K562 (cell line): ENCODE results near the gene CDC14B. TPM values are rescaled to one million over a fixed set of nuclear protein-coding genes. Genes with fewer than 3 reads are reported as not detected.

Source experiments
- CHD2 ChIP-seq: IDR thresholded peaks from 2 replicates; pipeline ENCODE4 v1.6.1; 2011; ENCODE audit warnings: low read depth, low read length
- HCFC1 ChIP-seq: IDR thresholded peaks from 2 replicates; pipeline ENCODE4 v1.6.1; 2012; ENCODE audit warnings: low read depth, low read length, improper control_type of control experiment
- HMG20B ChIP-seq: fragments of 250-450 bp; sonication (Bioruptor Pico); IDR thresholded peaks from 2 replicates; pipeline ENCODE4 v1.5.0; 2021; ENCODE audit warnings: mild to moderate bottlenecking
- HNRNPL ChIP-seq: fragments of 200-400 bp; formaldehyde crosslinking; IDR thresholded peaks from 2 replicates; pipeline ENCODE4 v1.6.1; 2017; ENCODE audit warnings: low read depth, mild to moderate bottlenecking, low read length
- KDM4B ChIP-seq, 2 experiments: fragments of 450-650 bp in 1 of 2; sonication (generic) in 1 of 2; IDR thresholded peaks; 2 replicates each; pipeline ENCODE4 v1.6.1; 2016 to 2017; ENCODE audit warnings: borderline replicate concordance in 2 of 2, antibody characterized with exemption in 1 of 2, low read depth in 1 of 2, mild to moderate bottlenecking in 1 of 2
- NCOA1 ChIP-seq: fragments of 450-650 bp; IDR thresholded peaks from 2 replicates; pipeline ENCODE4 v1.6.1; 2016; ENCODE audit warnings: low read depth
- NR4A1 ChIP-seq, 2 experiments: fragments of 250-450 bp in 1 of 2; fragments of 450-650 bp in 1 of 2; sonication (Bioruptor Pico) in 1 of 2; IDR thresholded peaks; 2 replicates each; pipeline versions ENCODE4 v1.4.0 to v1.6.1; 2016 to 2020; ENCODE audit warnings: mild to moderate bottlenecking in 2 of 2, missing compliant biosample characterization in 1 of 2, missing genetic modification characterization in 1 of 2, moderate library complexity in 1 of 2
- PHB2 ChIP-seq: fragments of 450-650 bp; IDR thresholded peaks from 2 replicates; pipeline ENCODE4 v1.6.1; 2017; ENCODE audit warnings: low read depth
- RNF2 ChIP-seq: sonication (generic); IDR thresholded peaks from 2 replicates; pipeline ENCODE4 v1.6.1; 2016
- SMAD2 ChIP-seq: fragments of 150-350 bp; IDR thresholded peaks from 2 replicates; pipeline ENCODE4 v1.6.1; 2014; ENCODE audit warnings: low read depth, mild to moderate bottlenecking, low read length
- SRSF9 ChIP-seq: fragments of 200-400 bp; formaldehyde crosslinking; IDR thresholded peaks from 2 replicates; pipeline ENCODE4 v1.6.1; 2017; ENCODE audit warnings: low read depth, low read length, borderline replicate concordance
- TAF15 ChIP-seq: fragments of 200-400 bp; formaldehyde crosslinking; IDR thresholded peaks from 2 replicates; pipeline ENCODE4 v1.6.1; 2017; ENCODE audit warnings: mild to moderate bottlenecking, low read depth, low read length, moderate library complexity
- TRIM24 ChIP-seq, 2 experiments: fragments of 450-650 bp; IDR thresholded peaks; 2 replicates each; pipeline ENCODE4 v1.6.1; 2016
- ZNF146 ChIP-seq: IDR thresholded peaks from one replicate; pipeline ENCODE4 v1.6.1; 2018; ENCODE audit warnings: missing compliant biosample characterization; ENCODE audit not compliant: unreplicated experiment
- ZNF263 ChIP-seq: sonication (generic); formaldehyde crosslinking; IDR thresholded peaks from 2 replicates; pipeline ENCODE4 v1.8.0; 2022; ENCODE audit warnings: mild to moderate bottlenecking, missing genetic modification reagents, borderline replicate concordance
- ZNF707 ChIP-seq: fragments of 250-450 bp; sonication (Bioruptor Pico); conservative IDR thresholded peaks from 2 replicates; pipeline ENCODE4 v1.8.0; 2022; ENCODE audit warnings: inconsistent platforms, mild to moderate bottlenecking, moderate library complexity
- polyA plus RNA-seq, 8 experiments: library from polyadenylated mRNA; depleted of rRNA in 4 of 8; stranded (reverse) in 5 of 8; unstranded in 3 of 8; fragments of >200 nt; fragmentation: Nextera tagmentation in 2 of 8; fragmentation: Illumina TruSeq in 1 of 8; extraction: Ambion mirVana in 2 of 8; extraction: Trizol in 1 of 8; gene quantifications; 2 replicates each; pipeline versions ENCODE4 v1.2.1 to v1.2.3, GENCODE V29; 2011 to 2014; ENCODE audit warnings: inconsistent platforms in 1 of 8, missing spikeins in 1 of 8
- total RNA-seq, 7 experiments: library from RNA; depleted of rRNA in 6 of 7; stranded (reverse); fragments of >200 nt in 6 of 7; fragmentation: Illumina TruSeq in 2 of 7; extraction: Trizol in 2 of 7; gene quantifications; 2 replicates each; pipeline versions ENCODE4 v1.2.1 to v1.2.3, GENCODE V29; 2011 to 2021; ENCODE audit warnings: low replicate concordance in 1 of 7
- TF ChIP-seq, protein P1 (sequence below): sonication (generic); formaldehyde crosslinking; IDR thresholded peaks from 2 replicates; pipeline ENCODE4 v1.8.0; 2022; ENCODE audit warnings: mild to moderate bottlenecking, missing genetic modification reagents
- TF ChIP-seq, protein P2 (sequence below): fragments of 250-450 bp; sonication (Bioruptor Pico); IDR thresholded peaks from 2 replicates; pipeline ENCODE4 v1.8.0; 2021; ENCODE audit warnings: mild to moderate bottlenecking, moderate library complexity
- TF ChIP-seq, protein P3 (sequence below), 2 experiments: fragments of 450-650 bp in 1 of 2; sonication (generic) in 1 of 2; formaldehyde crosslinking in 1 of 2; IDR thresholded peaks in 1 of 2; conservative IDR thresholded peaks in 1 of 2; 2 replicates each; pipeline versions ENCODE4 v1.6.1 to v1.8.1; 2016 to 2023; ENCODE audit warnings: mild to moderate bottlenecking in 2 of 2, moderate library complexity in 2 of 2, inconsistent platforms in 1 of 2, missing genetic modification reagents in 1 of 2
- TF ChIP-seq, protein P4 (sequence below): fragments of 450-650 bp; conservative IDR thresholded peaks from 2 replicates; pipeline ENCODE4 v1.6.1; 2016; ENCODE audit warnings: missing genetic modification characterization, low read depth, mild to moderate bottlenecking, missing compliant biosample characterization, moderate library complexity

Gene CDC14B
- total and polyA plus RNA-seq, 9 of the 15 experiments (the other 6 are each of a cell fraction or from before 2014, with no cell fraction given): 1.4 to 6.0 (median 3.8) TPM

DNA sequence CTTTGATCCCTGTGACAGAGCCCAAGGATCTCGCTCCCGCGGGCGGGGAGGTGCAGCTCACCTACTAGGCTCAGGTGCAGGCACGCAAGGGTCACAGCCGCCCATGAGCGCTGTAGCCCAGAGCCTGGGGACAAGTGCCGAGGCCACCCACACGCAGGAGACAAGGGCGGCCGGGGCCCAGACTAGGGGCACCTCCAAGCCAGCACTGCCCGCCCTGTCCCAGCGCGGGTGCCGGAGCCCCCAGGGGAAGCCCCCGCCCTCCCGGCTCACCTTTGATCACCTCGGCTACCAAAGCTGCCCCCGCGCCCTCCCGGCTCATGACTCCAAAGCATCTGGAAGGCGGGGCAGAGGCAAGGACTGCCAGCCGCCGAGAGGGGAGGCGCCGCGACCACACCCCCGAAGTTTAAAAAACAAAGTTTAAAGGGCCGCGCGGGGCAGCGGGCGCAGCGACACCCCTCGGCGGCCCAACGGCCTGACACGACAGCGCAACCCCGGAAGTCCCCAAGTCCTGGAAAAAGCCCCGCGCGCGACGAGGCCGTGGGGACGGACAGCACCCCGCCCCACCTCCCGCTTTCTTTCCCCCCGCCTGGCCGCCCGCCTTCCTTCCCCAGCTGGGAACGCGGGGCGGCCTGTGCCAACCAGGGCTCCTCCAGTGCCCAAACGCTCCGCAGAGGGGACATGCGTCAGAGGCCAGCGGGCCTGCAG is 53.0 kb downstream of the CDC14B start (continued):
- TF ChIP-seq, protein P1, sequence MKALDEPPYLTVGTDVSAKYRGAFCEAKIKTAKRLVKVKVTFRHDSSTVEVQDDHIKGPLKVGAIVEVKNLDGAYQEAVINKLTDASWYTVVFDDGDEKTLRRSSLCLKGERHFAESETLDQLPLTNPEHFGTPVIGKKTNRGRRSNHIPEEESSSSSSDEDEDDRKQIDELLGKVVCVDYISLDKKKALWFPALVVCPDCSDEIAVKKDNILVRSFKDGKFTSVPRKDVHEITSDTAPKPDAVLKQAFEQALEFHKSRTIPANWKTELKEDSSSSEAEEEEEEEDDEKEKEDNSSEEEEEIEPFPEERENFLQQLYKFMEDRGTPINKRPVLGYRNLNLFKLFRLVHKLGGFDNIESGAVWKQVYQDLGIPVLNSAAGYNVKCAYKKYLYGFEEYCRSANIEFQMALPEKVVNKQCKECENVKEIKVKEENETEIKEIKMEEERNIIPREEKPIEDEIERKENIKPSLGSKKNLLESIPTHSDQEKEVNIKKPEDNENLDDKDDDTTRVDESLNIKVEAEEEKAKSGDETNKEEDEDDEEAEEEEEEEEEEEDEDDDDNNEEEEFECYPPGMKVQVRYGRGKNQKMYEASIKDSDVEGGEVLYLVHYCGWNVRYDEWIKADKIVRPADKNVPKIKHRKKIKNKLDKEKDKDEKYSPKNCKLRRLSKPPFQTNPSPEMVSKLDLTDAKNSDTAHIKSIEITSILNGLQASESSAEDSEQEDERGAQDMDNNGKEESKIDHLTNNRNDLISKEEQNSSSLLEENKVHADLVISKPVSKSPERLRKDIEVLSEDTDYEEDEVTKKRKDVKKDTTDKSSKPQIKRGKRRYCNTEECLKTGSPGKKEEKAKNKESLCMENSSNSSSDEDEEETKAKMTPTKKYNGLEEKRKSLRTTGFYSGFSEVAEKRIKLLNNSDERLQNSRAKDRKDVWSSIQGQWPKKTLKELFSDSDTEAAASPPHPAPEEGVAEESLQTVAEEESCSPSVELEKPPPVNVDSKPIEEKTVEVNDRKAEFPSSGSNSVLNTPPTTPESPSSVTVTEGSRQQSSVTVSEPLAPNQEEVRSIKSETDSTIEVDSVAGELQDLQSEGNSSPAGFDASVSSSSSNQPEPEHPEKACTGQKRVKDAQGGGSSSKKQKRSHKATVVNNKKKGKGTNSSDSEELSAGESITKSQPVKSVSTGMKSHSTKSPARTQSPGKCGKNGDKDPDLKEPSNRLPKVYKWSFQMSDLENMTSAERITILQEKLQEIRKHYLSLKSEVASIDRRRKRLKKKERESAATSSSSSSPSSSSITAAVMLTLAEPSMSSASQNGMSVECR (CRISPR knock-in tag): peak; percentile 94
- TF ChIP-seq TAF15: no peak
- TF ChIP-seq KDM4B (IDR thresholded peaks at IDR 0.05; ENCODE audit: borderline replicate concordance in 2 of 2, low read depth in 1 of 2): no peak
- no peak for TF ChIP-seq NCOA1
- no peak for TF ChIP-seq SMAD2
- TF ChIP-seq, protein P2, sequence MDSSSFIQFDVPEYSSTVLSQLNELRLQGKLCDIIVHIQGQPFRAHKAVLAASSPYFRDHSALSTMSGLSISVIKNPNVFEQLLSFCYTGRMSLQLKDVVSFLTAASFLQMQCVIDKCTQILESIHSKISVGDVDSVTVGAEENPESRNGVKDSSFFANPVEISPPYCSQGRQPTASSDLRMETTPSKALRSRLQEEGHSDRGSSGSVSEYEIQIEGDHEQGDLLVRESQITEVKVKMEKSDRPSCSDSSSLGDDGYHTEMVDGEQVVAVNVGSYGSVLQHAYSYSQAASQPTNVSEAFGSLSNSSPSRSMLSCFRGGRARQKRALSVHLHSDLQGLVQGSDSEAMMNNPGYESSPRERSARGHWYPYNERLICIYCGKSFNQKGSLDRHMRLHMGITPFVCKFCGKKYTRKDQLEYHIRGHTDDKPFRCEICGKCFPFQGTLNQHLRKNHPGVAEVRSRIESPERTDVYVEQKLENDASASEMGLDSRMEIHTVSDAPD (CRISPR knock-in tag): no peak
- TF ChIP-seq, protein P3, sequence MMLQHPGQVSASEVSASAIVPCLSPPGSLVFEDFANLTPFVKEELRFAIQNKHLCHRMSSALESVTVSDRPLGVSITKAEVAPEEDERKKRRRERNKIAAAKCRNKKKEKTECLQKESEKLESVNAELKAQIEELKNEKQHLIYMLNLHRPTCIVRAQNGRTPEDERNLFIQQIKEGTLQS (IDR thresholded peaks at IDR 0.05): no peak
- TF ChIP-seq, protein P3 (CRISPR knock-in tag; conservative IDR thresholded peaks at IDR 0.05): no peak
- no peak for TF ChIP-seq CHD2
- no peak for TF ChIP-seq HMG20B (CRISPR knock-in tag)
- no peak for TF ChIP-seq NR4A1 (CRISPR knock-in tag; IDR thresholded peaks at IDR 0.05)
- no peak for TF ChIP-seq NR4A1 (tag; IDR thresholded peaks at IDR 0.05)
- TF ChIP-seq HNRNPL: 0 out of 2 replicates have a peak, but pooled peaks have one; percentile 18
- no peak for TF ChIP-seq PHB2
- TF ChIP-seq RNF2: no peak
- TF ChIP-seq ZNF146 (CRISPR knock-in tag): no peak
- TF ChIP-seq ZNF707: no peak
- no peak for TF ChIP-seq ZNF263 (CRISPR knock-in tag)
- TF ChIP-seq, protein P4, sequence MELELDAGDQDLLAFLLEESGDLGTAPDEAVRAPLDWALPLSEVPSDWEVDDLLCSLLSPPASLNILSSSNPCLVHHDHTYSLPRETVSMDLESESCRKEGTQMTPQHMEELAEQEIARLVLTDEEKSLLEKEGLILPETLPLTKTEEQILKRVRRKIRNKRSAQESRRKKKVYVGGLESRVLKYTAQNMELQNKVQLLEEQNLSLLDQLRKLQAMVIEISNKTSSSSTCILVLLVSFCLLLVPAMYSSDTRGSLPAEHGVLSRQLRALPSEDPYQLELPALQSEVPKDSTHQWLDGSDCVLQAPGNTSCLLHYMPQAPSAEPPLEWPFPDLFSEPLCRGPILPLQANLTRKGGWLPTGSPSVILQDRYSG: no peak
- TF ChIP-seq SRSF9: no peak
- TF ChIP-seq HCFC1: no peak
- no peak for TF ChIP-seq TRIM24 (IDR thresholded peaks at IDR 0.05)
